Myocyte (in vitro differentiated cells): Measurements from ENCODE around the gene ZAR1L. TPM values are rescaled to one million over a fixed set of nuclear protein-coding genes. Genes with fewer than 3 reads are reported as not detected.
A peak's percentile ranks its signal among the peaks of the same experiment; 100 is the strongest.

Source experiments
- DNase-seq: peaks from one replicate; pipeline ENCODE4 v3.0.0-alpha.2; 2012; ENCODE audit warnings: low read depth
- total RNA-seq: library from RNA; depleted of rRNA; stranded (reverse); fragments of >200 nt; gene quantifications from 2 replicates; pipeline ENCODE4 v1.2.3, GENCODE V29; 2014

Gene ZAR1L
- total RNA-seq, 1 donor from 2014 or later: not detected

DNA sequence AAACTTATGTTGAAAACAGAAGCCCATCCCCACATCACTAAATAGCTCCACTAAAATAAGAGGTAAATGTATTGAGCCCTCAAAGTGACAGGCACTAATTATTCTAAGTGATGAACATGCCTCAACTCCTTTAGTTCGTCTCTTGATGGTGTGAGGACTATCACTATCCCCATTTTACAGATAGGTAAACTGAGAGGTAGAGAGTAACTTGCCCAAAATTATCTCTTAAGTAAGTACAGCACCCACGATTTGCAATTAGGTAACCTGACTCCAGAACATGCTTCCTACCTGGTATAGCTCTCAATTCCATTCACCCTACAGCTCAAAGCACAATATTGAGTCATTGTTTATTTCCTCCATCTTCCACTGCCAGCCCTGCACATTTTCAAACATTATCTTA, 12.7 kb downstream of the ZAR1L start:
- DNase-seq: no peak

DNA sequence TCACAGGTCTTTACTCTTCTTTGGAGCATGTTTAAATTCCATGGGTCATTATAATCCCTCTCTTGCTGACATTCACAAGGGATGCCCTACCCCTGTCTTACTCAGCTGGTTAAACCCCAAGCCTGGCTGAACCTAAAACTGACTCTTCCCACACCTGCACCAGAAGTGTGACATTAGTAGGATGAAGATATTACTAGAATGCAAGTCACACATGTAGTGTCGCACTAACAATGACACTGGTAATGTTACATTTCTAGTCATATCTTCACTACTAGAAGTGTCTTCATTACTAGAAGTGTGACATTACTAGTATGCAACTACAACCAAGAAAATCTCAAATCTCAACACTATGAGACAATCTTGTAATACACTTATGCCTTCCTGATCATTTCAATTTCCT, 14.2 kb downstream of the ZAR1L start:
- no peak for DNase-seq

DNA sequence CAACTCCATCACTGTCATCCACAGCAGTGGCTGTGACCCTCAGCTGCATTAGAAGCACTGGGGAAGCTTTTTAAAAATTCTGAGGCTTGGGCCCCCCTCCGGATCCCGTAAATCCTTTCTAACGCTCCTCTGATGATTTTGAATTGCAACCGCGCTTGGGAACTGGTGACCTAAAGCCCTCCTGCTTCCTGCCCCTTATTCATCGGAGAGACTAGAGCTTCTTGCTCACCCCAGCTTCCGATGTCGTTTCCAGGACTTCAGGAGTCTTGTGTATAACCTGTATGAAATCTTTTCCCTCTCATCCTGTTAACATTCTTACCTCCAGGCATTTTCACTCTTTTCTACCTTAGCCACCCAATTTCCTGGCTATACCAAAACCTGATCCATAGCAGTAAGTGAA, 14.8 kb downstream of the ZAR1L start:
- DNase-seq: no peak

DNA sequence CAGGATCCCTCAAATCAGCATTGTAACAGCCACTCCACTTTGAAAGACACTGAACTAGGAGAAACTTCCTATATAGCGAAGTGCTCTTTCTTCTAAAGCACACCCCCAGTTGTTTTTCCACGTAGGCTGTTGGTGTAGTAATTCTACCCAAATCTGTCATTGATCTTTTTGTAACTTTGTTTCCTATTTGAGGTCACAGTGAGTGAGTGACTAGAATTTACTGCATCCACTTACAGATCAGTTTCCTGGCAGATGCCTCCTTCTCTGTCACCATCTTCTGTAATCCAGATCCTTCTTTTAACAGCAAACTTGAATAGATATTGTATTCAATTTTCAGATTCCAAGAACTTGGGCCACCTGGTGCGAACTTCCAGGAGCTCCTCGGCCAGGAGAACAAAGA, 15.3 kb downstream of the ZAR1L start:
- no peak for DNase-seq

DNA sequence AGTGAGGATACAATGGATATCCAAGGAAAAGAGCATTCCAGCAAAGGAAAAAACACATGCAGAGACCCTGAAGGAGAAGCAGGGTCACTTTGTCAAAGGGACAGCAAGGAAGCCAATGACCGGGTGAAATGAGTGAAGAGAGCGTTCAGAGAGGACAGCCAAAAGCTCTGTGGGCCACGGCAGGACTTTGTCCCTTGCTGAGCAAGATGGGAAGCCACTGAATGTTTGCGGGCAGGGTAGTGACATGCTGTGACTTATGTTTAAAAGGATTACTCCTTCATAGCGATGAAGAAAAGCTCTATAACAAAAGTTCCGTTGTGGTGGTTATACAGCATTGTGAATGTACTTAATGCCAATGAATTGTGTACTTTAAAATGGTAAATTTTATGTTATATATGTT, 16.5 kb downstream of the ZAR1L start:
- no peak for DNase-seq

DNA sequence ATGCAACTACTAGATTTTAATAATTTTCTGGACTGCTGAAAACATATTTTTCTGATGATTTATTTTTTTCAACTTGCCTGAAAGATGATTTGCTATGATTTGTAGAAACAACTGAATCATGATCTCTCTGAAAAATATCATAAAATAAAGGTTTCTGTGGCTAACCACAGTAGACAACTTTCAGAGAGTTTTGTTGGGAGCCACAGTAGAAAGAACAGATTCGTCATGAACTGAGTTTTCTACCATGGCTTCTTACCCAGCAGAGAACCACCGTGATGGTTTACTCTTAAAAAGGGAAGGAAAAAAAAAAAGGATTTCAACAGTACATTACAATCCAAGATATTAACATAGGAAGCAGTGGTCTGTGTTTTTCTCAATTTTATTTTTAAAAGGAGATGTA, 18.0 kb downstream of the ZAR1L start:
- peak; percentile 37 for DNase-seq

DNA sequence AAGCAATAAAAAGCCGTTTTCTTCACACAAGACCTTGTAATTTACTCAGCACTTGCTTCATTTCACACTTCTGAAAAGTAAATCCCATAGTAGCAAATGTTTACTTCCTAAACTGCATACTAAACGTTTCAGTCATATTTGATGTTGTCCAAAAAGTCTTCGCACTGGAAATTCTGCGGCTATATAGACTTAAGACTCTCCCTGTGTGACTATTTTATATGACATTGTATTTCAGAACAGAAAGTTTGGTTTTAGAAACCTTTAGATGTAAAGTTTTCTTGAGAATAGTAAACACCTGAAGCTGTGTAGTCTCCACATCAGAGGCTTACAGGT, 29.6 kb downstream of the ZAR1L start:
- DNase-seq: no peak

DNA sequence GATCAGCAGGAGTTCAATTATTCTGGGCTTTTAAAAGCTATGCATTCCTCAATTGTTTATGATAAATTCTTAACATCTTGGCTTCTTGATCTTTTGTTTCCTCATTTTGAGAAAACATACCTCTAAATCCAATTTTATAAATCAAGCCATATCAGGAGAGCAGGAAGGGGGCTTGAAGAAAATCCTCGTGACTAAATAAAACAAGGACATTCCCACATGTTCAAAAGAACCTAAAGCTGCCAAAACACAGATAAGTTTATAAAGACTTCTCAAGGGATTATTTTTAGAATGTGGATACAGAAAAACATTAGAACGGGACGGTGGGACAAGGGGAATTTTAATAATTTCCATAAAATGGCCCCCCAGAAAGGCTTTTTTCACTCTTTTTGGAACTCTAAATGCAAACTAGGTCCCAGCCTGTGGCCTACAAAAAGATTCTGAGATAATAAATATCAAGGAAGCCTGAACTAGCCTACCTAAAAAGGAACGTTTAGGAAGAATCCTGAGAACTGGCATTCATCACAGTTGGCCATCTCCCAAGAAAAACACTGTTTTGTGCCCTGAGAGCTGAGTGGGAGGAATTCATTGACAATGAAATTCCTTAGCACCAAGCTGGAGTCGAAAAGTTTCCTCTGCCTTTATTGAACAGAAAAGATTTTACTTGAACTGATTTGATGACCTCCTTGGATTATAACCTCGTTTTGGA, 30.1 kb downstream of the ZAR1L start:
- peak; percentile 81 for DNase-seq

DNA sequence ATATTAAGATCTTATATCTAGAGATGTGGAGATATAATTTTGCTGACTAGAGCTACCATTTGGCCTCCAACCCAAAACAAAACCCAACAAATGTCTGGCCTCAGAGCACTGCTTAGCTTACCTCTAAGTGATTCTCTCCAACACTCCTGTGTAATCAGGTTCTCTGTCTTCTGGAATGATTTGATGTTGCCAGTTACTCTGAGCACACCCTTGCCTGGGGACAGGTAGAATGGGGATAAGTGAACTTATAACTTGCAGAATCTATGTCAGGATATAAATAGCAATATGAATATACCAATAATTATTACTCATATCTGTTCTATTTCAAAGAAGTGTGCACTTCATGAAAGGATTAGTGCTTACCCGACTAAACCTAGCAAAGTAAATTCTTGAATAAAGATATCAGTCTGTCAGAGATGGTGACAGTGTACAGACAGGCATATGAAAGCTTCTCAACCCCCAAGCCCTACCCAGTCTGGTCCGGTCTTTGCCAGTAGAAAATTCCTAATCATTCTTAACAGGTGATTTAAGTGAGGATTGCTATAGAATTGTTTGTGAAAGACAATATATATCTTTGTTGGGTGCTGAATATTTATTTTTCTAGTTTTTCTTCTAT, 33.0 kb downstream of the ZAR1L start:
- DNase-seq: no peak

DNA sequence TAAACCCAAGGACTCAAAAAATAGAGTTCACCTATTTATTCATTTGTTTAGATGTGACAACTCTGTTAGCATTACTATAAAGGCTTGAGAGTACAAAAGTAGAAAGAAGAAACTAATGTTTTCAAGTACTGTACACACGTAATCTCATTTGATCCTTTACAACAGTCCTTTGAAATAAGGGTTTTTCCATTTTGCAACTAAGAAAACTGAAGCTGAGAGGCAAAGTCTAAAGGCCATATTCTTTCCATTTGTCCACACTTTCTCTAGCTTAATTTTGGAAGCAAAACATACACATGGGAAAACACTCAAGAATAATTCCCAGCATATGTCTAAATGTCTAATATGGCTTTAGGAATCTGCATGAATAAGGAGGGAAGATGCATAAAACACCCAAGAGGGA, 34.1 kb downstream of the ZAR1L start:
- no peak for DNase-seq

DNA sequence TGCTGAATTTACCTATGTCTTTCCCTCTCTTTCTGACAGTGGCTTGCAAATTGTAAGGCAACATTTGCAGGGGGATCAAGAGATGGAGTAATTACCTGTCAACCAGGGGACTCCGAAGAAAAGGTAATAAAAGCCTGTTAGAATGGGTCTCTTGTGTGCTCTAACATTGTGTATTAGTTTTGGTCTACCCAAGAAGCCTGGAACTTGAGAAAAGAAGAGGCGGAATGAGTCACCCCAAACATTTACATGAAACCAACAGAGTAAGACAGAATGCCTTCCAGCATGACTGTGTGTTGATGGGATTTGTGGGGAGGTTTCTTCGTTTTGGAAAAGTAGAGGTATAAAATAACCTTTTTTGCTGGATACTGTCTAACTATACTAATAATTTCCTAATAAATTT, 36.7 kb downstream of the ZAR1L start:
- DNase-seq: peak; percentile 26

DNA sequence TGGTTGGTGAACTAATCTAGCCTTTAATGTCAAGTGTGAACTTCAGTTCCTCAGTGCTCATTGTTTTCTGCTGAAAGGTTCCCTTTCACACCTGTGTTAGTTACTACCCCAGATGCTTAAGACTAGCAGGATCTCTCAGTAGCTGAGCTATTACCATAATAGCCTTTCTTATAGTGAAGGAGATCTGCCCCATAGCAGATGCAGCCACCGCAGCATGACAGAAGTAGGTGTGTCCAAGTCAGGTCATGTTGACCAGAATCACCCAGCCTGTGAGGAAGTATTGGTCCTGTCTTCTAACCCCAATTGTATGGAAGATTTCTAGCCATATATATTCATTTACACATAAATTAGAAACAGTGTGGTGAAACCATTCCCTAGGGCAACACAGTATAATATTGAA, 37.3 kb downstream of the ZAR1L start:
- no peak for DNase-seq

DNA sequence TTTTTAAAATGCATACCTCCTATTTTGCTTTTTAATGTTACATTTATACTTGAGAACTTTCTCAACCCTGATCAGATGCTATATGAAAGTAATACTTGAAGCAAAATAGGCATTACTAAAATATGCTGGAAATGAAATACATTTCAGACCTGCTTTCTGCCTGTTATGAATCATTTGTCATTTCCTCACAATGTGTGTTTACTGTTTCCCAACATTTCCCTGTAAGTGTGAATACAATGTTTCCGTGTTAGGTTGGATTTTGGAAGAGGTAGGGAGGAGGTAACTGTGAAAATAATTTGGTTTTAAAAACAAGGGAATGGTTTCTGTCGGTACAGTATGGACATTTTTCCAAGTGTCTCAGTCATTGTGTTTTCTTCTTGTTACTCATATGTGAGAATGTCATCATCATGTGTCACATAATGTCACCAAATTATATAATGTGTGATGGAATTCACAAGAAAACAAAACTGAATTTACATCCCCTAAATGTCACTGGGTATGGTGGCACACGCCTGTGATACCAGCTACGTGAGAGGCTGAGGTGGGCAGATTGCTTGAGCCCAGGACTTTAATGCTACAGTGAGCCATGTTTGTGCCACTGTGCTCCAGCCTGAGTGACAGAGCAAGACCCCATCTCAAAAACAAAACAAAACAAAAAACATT, 43.0 kb downstream of the ZAR1L start:
- DNase-seq: no peak

DNA sequence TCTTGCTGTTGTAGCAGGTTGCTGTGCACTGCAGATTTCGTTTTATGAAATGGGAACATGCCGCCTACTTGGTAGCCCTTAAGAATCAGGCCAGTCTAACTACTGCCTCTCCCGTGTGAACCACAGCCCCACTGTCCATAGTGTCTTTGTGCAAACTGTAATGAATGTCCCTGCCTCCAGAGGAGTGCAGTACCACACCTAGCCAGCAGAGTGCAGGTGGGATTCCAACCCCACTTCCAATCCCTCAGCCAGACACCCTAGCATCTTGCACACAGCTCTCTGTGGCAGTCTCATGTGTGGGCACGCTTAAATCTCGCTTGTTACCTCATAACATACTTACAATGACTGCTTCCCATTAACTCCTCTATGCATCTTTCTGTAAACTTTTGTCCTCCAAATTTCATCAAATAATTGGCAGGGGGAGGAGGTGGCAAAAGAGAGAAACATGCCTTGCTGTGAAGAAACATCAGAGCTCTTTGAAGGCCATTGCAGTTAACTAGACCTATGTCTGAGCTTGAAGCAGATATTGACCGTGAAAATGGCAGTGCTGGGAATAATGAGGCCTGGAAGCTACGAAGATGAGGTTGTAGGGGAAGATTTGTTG, 47.2 kb downstream of the ZAR1L start:
- DNase-seq: no peak

DNA sequence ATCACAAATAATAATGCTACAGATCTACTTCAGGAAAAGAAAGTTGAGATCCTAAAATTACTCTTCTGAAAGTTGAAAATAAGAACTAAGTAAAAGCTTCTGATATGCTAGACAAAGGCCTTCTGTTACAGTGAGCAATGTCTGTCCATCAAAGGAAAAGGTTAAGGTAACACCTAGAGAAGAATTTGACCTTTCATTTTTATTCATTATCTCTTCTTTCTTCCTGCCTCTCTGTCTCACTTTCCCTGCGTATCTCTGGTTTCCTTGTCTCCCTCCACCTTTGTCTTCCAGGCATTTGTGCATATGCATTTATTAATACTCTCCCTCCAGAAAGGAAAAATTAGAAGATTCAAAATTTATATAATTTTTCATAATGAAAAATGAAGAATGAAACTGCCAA, 49.0 kb downstream of the ZAR1L start:
- DNase-seq: no peak

DNA sequence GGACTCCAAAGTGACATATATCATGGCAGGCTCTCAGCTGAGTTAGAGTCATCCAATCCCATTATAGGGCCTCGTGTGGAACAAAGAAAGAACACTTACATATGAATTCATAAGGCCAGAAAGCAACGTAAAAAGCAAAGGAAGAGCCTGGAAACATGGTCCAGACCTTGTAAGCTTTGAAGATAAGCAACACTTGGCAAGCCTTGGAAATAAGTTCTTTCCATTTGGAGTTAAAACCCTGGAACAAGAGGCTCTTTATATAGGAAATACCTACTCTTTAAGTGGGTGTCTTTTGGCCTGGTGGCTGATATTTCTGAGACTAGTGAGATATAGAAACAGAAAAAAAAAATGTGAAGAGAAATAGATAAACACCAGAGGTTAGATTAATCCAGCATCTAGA, 49.4 kb downstream of the ZAR1L start:
- DNase-seq: no peak

DNA sequence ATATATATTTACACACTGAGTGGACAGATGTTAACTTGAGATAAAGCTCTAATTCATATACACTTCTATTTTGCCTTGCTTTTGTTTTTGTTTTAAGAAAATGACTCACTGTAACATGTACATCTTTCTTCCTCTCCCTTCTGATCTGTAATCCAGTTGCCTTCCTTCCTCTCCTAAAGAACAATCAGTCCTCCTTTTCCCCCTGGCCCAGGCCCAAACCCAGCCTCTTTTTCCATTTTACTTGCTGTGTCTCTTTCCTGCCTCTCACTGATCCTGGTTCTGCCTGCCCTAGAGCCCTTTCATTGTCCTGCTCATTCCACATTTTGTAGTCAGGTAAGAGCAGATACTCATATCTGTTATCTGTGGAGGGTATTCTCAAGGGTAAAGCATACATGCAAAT, 50.8 kb downstream of the ZAR1L start:
- no peak for DNase-seq

DNA sequence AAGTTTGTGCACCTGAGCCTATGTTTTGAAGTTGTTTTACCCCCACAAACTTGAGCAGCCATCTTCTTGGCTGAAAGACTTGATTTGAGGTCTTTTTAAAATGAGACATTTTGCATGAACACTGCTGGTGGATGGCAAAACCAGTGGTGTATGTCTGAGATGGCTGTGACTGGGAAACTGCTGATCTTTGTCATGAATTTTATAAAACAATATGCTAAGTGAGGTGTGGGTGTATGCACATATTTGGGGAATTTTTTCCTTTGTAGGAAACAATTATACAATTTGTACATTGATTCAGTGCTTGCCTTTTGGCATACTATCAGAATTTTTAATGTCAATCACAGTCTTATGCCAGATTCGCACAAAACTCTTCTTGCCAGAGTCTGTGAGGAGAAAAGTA, 52.5 kb downstream of the ZAR1L start:
- no peak for DNase-seq

DNA sequence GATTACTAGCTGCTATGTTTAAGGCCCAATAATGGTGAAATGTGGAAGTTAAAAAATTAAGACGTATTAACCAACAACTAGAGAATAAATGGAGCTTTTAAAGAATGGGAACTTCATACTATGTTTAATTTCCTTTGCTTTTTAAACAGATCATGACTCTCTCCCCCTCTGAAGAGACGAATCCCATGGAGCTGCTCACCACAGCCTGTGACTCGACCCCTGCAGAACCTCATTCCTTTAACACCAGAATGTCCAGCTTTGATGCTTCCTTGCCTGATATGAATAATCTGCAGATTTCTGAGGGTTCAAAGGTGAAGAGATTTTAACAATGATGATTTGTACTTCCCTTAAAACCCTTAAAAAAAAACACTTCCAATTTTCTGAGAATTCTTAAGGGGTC, 53.0 kb downstream of the ZAR1L start:
- peak; percentile 14 for DNase-seq

DNA sequence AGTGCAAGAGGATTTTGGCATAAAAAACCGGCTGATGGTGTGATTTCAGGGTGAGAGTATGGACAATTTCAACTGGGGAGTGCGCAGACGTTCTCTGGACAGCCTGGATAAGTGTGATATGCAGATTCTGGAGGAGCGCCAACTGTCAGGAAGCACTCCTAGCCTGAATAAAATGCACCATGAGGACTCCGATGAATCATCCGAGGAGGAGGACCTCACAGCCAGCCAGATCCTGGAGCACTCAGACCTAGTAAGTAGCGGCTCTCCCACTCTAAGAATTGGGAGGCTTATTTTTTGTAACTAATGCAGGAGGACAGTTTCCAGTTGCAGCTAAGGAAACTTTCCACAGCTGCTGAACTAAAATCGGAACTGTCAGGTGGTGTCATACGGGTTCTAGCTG, 53.6 kb downstream of the ZAR1L start:
- peak; percentile 86 for DNase-seq

DNA sequence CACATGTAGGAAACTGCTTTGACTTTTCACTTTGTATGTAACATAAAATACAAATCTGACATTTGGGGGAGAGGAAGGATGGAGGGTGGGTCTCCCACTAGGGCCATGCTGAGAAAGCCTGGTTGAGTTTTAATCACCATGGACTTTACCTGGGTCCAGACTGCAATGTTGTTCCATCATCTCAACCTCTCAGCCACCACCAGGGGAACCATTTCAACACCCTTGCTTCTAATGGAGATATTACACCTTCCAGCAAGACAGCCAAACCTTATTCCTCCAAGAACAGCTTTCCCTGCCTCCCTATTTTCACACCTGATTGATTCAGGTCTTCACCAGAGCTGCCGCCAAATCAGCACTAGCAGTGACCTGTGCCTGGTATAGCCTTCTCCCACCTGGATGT, 56.0 kb downstream of the ZAR1L start:
- DNase-seq: no peak

DNA sequence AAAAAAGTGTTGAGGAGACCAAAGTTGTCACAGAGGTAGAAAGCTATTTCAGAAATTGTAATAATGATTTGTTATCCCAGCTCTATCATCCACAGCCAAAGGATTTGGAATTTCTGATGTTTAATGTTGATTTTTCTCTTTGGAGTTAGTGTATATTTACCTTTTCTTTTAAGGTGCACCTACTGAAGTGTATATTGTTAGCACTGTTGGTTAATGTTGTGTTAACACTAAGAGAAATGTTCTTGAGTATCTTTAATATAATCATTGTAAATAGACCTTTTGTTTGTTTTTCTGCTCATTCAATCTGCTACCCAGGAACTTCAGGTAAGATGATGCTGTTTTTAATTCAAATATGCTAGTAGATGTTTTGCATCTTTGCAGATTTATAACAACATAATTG, 57.5 kb downstream of the ZAR1L start:
- no peak for DNase-seq

DNA sequence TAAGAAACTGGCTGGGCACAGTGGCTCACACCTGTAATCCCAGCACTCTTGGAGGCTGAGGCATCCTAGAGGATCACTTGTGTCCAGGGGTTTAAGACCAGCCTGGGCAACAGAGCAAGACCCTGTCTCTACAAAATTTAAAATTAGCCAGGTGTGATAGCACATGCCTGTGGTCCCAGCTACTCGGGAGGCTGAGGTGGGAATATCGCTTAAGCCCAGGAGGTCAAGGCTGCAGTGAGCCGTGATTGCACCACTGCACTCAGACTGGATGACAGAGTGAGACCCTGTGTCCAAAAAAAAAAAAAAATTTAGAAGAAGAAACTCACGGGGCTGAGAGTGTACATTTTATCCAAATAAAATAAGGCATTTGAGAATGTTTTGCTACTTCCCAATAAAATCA, 58.9 kb downstream of the ZAR1L start:
- DNase-seq: no peak
